ENCODE results near the gene NCOA5. TPM values are rescaled to one million over a fixed set of nuclear protein-coding genes. Genes with fewer than 3 reads are reported as not detected.

The NCOA5 gene
- total RNA-seq (2022; extraction: Qiagen RNA extraction): 17.6 to 27.3 TPM (median 22.9 TPM) in 5 replicates

GRCh38 chr20:46089417-46090388 is at the start of gene NCOA5:
Gene NCOA5, minus strand, starts transcription at chr20:46089962. Its CDS starts 10,538 bp downstream, at chr20:46079424.

GRCh38 chr20:46117704-46118467 is 28.1 kb upstream of the NCOA5 start, which contains the start of gene CD40:
Gene CD40, plus strand, starts transcription at chr20:46118314. Its CDS starts 30 bp downstream, at chr20:46118344.

GRCh38 chr20:46028772-46029371 is 60.9 kb downstream of the NCOA5 start, which contains the start of gene SLC12A5:
Gene SLC12A5, plus strand, starts transcription at chr20:46029215. Its CDS starts 130 bp downstream, at chr20:46029345.

Other genes starting within 250 kb of the NCOA5 start
- gene ACOT8, start 232.6 kb downstream of the NCOA5 start, total RNA-seq (2022; extraction: Qiagen RNA extraction): 16.6 to 18.0 TPM (median 16.9 TPM) in 5 replicates
- 1.4 to 1.9 TPM (median 1.6 TPM) in 5 replicates for gene ZSWIM3, start 232.3 kb downstream of the NCOA5 start, total RNA-seq (2022; extraction: Qiagen RNA extraction)
- gene ZSWIM1, start 208.7 kb downstream of the NCOA5 start, total RNA-seq (2022; extraction: Qiagen RNA extraction): 5.1 to 7.0 TPM (median 6.9 TPM) in 5 replicates
- 0.34 to 0.57 TPM (median 0.49 TPM) in 4 of 5 replicates, not detected in the other for gene SPATA25, start 202.3 kb downstream of the NCOA5 start, total RNA-seq (2022; extraction: Qiagen RNA extraction)
- 0.64 to 1.2 TPM (median 0.97 TPM) in 5 replicates for gene NEURL2, start 198.8 kb downstream of the NCOA5 start, total RNA-seq (2022; extraction: Qiagen RNA extraction)
- 87.0 to 127 TPM (median 115 TPM) in 5 replicates for gene CTSA, start 198.6 kb downstream of the NCOA5 start, total RNA-seq (2022; extraction: Qiagen RNA extraction)
- gene PLTP, start 177.8 kb downstream of the NCOA5 start, total RNA-seq (2022; extraction: Qiagen RNA extraction): 1.6 to 1.8 TPM (median 1.6 TPM) in 5 replicates
- gene PCIF1, start 155.3 kb downstream of the NCOA5 start, total RNA-seq (2022; extraction: Qiagen RNA extraction): 24.6 to 32.6 TPM (median 31.8 TPM) in 5 replicates
- gene ZNF335, start 117.8 kb downstream of the NCOA5 start, total RNA-seq (2022; extraction: Qiagen RNA extraction): 5.9 to 9.5 TPM (median 9.1 TPM) in 5 replicates
- 0.21 to 0.66 TPM (median 0.38 TPM) in 5 replicates for gene MMP9, start 81.1 kb downstream of the NCOA5 start, total RNA-seq (2022; extraction: Qiagen RNA extraction)
- 13.5 to 16.4 TPM (median 13.9 TPM) in 5 replicates for gene SLC12A5, start 60.7 kb downstream of the NCOA5 start, total RNA-seq (2022; extraction: Qiagen RNA extraction)
- gene CD40, start 28.4 kb upstream of the NCOA5 start, total RNA-seq (2022; extraction: Qiagen RNA extraction): 3.5 to 3.8 TPM (median 3.6 TPM) in 5 replicates
- gene CDH22, start 218.5 kb upstream of the NCOA5 start, total RNA-seq (2022; extraction: Qiagen RNA extraction): 0.04 to 0.05 TPM (median 0.04 TPM) in 3 of 5 replicates, not detected in the others

Data from A549 treated with dexamethasone at 1 μM for 4 hours (cell line).